ENCODE results near the gene SGCG. TPM values are rescaled to one million over a fixed set of nuclear protein-coding genes. Genes with fewer than 3 reads are reported as not detected.
"Not testable (repeated sequence)": the region's sequence is repeated elsewhere in the genome, so short reads cannot be mapped to it uniquely, and the experiment has no call there.

The SGCG gene
- total and polyA plus RNA-seq, 7 donors = 0.16 to 1.2 (median 1.0) TPM; not detected in 1

- Histone ChIP-seq H3K4me1 (no peaks in the 10 kb centered on the region), H3K36me3 (no peaks in the 10 kb centered on the region), H3K27ac (no peak overlapping the region), H3K27me3 (no peaks in the 10 kb centered on the region), H3K4me3 (no peak overlapping the region), H3K9me3 (no peaks in the 10 kb centered on the region)
- intact Hi-C loops (cut with DNase I) = no loop called here
- DNase-seq = no peak
- 53 to 67% methylated on average over 5 of the region's 5 CpGs for WGBS, 2 donors
- TF ChIP-seq, protein P1, sequence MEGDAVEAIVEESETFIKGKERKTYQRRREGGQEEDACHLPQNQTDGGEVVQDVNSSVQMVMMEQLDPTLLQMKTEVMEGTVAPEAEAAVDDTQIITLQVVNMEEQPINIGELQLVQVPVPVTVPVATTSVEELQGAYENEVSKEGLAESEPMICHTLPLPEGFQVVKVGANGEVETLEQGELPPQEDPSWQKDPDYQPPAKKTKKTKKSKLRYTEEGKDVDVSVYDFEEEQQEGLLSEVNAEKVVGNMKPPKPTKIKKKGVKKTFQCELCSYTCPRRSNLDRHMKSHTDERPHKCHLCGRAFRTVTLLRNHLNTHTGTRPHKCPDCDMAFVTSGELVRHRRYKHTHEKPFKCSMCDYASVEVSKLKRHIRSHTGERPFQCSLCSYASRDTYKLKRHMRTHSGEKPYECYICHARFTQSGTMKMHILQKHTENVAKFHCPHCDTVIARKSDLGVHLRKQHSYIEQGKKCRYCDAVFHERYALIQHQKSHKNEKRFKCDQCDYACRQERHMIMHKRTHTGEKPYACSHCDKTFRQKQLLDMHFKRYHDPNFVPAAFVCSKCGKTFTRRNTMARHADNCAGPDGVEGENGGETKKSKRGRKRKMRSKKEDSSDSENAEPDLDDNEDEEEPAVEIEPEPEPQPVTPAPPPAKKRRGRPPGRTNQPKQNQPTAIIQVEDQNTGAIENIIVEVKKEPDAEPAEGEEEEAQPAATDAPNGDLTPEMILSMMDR (IDR thresholded peaks at IDR 0.05) = no peak
- no peak for TF ChIP-seq POLR2A (IDR thresholded peaks at IDR 0.05)
- TF ChIP-seq EP300 (IDR thresholded peaks at IDR 0.05) = no peak
- no peak for TF ChIP-seq POLR2AphosphoS5 (IDR thresholded peaks at IDR 0.05)
Measured at GRCh38 chr13:23289917-23290357, 109.2 kb downstream of the SGCG start.

DNA sequence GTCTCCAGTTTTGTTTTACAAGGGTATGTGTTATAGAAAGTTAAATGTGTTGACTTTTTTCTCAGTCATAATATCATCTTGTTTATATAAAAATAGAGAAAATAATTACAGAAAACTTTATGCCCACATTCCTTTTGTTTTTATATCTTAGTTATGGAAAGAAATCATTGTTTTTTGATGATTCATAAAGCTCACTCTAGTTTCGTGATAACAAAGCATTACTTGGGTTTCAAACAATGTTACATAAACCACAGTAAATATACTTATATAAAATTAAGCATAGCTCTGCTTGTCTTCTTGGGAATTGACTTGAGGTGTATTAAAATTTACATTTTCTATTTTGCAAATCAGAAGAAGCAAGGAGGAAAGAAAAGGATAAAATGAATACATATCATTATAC lies 111.8 kb downstream of the SGCG start:
- no peaks in the 10 kb centered on the region for H3K27me3 ChIP-seq
- no peaks in the 10 kb centered on the region for H3K4me1 ChIP-seq
- WGBS, 2 donors = 52 to 76% methylated on average over 1 of the region's 1 CpG
- no peak overlapping the region for H3K4me3 ChIP-seq
- intact Hi-C loops (cut with DNase I) = no loop called here
- H3K27ac ChIP-seq = no peak overlapping the region
- no peaks in the 10 kb centered on the region for H3K36me3 ChIP-seq
- H3K9me3 ChIP-seq = peaks cover 0 to 3% (median 0%) of the 10 kb centered on the region in 4 donors
- DNase-seq = no peak
- TF ChIP-seq EP300 (IDR thresholded peaks at IDR 0.05) (no peak), POLR2A (IDR thresholded peaks at IDR 0.05) (no peak)
- TF ChIP-seq, protein P1 (IDR thresholded peaks at IDR 0.05) = no peak

DNA sequence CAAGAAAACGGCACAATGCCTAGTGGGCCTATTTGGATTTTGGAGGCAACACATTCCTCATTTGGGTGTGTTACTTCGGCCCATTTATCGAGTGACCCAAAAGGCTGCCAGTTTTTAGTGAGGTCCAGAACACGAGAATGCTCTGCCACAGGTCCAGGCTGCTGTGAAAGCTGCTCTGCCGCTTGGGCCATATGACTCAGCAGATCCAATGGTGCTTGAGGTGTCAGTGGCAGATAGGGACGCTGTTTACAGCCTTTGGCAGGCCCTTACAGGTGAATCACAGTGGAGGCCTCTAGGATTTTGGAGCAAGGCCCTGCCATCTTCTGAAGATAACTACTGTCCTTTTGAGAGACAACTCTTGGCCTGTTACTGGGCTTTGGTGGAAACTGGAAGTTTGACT lies 134.1 kb downstream of the SGCG start:
- H3K36me3 ChIP-seq; H3K27ac ChIP-seq; H3K27me3 ChIP-seq; H3K4me3 ChIP-seq; DNase-seq; intact Hi-C loops (cut with DNase I); H3K9me3 ChIP-seq: not testable (repeated sequence)
- peaks cover 0 to 11% (median 3%) of the 10 kb centered on the region in 4 donors for H3K4me1 ChIP-seq
- WGBS, 2 donors = 87 to 92% methylated on average over 6 of the region's 6 CpGs

- TF ChIP-seq, protein P1 (IDR thresholded peaks at IDR 0.05) = no peak
- TF ChIP-seq POLR2A (IDR thresholded peaks at IDR 0.05) (no peak), EP300 (IDR thresholded peaks at IDR 0.05) (no peak), POLR2AphosphoS5 (IDR thresholded peaks at IDR 0.05) (no peak)
- Histone ChIP-seq H3K36me3 (no peaks in the 10 kb centered on the region), H3K4me3 (no peak overlapping the region), H3K9me3 (no peaks in the 10 kb centered on the region), H3K4me1 (peaks cover 0 to 34% (median 20%) of the 10 kb centered on the region in 4 donors), H3K27me3 (no peaks in the 10 kb centered on the region), H3K27ac (peak overlapping the region in 1 of 4 donors; percentile 28)
- 82 to 91% methylated on average over 3 of the region's 3 CpGs for WGBS, 2 donors
- DNase-seq = no peak
- intact Hi-C loops (cut with DNase I) = no loop called here
Measured at GRCh38 chr13:23319883-23320224, 139.1 kb downstream of the SGCG start.

DNA sequence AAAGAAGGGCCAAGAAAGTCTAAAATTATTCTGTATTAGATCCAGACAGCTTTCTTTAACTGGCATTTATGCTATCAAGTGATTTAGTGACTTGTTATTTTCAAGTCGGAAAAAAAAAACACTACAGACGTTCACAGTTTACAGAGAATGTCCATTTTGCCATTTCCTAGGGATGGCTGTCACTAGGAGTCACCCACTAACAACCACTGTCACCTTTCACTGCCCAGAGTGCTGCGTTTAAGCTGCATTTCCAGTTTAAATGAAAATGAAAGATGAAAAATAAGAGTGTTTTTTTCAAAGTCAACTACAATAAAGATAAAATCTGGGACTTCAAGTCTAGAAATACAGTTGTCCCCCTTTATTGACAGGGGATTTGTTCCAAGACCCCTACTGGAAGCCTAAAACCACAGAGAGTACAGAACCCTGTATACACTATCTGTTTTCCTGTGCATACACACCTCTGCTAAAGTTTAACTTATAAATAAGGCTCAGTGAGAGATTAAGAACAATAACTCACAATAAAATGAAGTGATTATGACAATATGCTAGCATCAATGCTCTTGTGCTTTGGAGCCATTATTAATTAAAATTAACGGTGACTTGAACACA lies 140.3 kb downstream of the SGCG start:
- intact Hi-C loops (cut with DNase I) = no loop called here
- Histone ChIP-seq H3K4me1 (peaks cover 0 to 34% (median 20%) of the 10 kb centered on the region in 4 donors), H3K4me3 (peak overlapping the region in 3 of 4 donors; percentile 20 to 30 (median 28)), H3K27ac (peak overlapping the region; percentile 15 to 62 (median 46)), H3K9me3 (no peaks in the 10 kb centered on the region), H3K36me3 (no peaks in the 10 kb centered on the region), H3K27me3 (no peaks in the 10 kb centered on the region)
- TF ChIP-seq EP300 (IDR thresholded peaks at IDR 0.05) (no peak), POLR2A (IDR thresholded peaks at IDR 0.05) (no peak), POLR2AphosphoS5 (IDR thresholded peaks at IDR 0.05) (no peak)
- TF ChIP-seq, protein P1 (IDR thresholded peaks at IDR 0.05) = no peak
- DNase-seq = no peak
- WGBS, 2 donors = 49 to 55% methylated on average over 4 of the region's 4 CpGs

Measured in sigmoid colon (tissue), 7 donors.